Measurements from ENCODE around the gene CCDC63.
"Not testable (repeated sequence)": the region's sequence is repeated elsewhere in the genome, so short reads cannot be mapped to it uniquely, and the experiment has no call there.

Gene CCDC63

GRCh38 chr12:110950466-110950865 lies 103.7 kb downstream of the CCDC63 start:
- not testable (repeated sequence) for H3K4me1 ChIP-seq (ENCODE audit: control insufficient read depth, insufficient read depth, low read length, unreplicated experiment); H2AFZ ChIP-seq (ENCODE audit: low read length, unreplicated experiment); H3K79me2 ChIP-seq (ENCODE audit: control insufficient read depth, insufficient read depth, low read length, unreplicated experiment); H3K4me3 ChIP-seq (ENCODE audit: low read depth, low read length); H3K36me3 ChIP-seq (ENCODE audit: insufficient read depth, low read length); H3K27ac ChIP-seq (ENCODE audit: low read depth, low read length)
- H3K27me3 ChIP-seq (ENCODE audit: insufficient read depth, low read length), result peaks cover 53% of the 10 kb centered on the region

GRCh38 chr12:110950867-110951266 lies 104.1 kb downstream of the CCDC63 start:
- H3K79me2 ChIP-seq (ENCODE audit: control insufficient read depth, insufficient read depth, low read length, unreplicated experiment); H2AFZ ChIP-seq (ENCODE audit: low read length, unreplicated experiment); H3K36me3 ChIP-seq (ENCODE audit: insufficient read depth, low read length); H3K4me1 ChIP-seq (ENCODE audit: control insufficient read depth, insufficient read depth, low read length, unreplicated experiment); H3K4me3 ChIP-seq (ENCODE audit: low read depth, low read length); H3K27ac ChIP-seq (ENCODE audit: low read depth, low read length): not testable (repeated sequence)
- H3K27me3 ChIP-seq (ENCODE audit: insufficient read depth, low read length), result peaks cover 53% of the 10 kb centered on the region

All from ACC112 (cell line).